Measurements from ENCODE around the gene TDRD1. TPM values are rescaled to one million over a fixed set of nuclear protein-coding genes. Genes with fewer than 3 reads are reported as not detected.

Gene TDRD1
- polyA plus RNA-seq, 1 donor from 2014 or later = not detected

- no peaks in the 10 kb centered on the region for H3K27me3 ChIP-seq (ENCODE audit: insufficient read depth, low read depth, low read length)
Observed at GRCh38 chr10:114232561-114233176, 53.5 kb downstream of the TDRD1 start.

GRCh38 chr10:114233482-114233881 is 54.3 kb downstream of the TDRD1 start:
- Histone ChIP-seq H2AFZ (ENCODE audit: low read depth, low read length) (no peak overlapping the region), H4K20me1 (ENCODE audit: insufficient read depth) (no peaks in the 10 kb centered on the region), H3K4me3 (ENCODE audit: low read length) (no peak overlapping the region), H3K9ac (ENCODE audit: low read length) (no peak overlapping the region), H3F3A (ENCODE audit: insufficient read depth, low read length, poor library complexity, severe bottlenecking) (no peaks in the 10 kb centered on the region), H3K36me3 (ENCODE audit: insufficient read depth, low read length) (no peaks in the 10 kb centered on the region), H3K27me3 (ENCODE audit: insufficient read depth, low read depth, low read length) (peaks cover 8% of the 10 kb centered on the region), H3K9me3 (ENCODE audit: low read length) (no peaks in the 10 kb centered on the region), H3K4me2 (ENCODE audit: low read length) (no peak overlapping the region), H3K9me2 (ENCODE audit: insufficient read depth, low read length) (no peaks in the 10 kb centered on the region), H3K79me2 (replicated peaks; ENCODE audit: insufficient read depth, low read length) (no peaks in the 10 kb centered on the region), H3K27ac (ENCODE audit: low read length) (no peak overlapping the region)
- TF ChIP-seq MXI1 (conservative IDR thresholded peaks at IDR 0.05; ENCODE audit: poor library complexity, severe bottlenecking) (no peak), SMC3 (conservative IDR thresholded peaks at IDR 0.05; ENCODE audit: poor library complexity) (no peak), EZH2 (IDR thresholded peaks at IDR 0.05; ENCODE audit: borderline replicate concordance, insufficient read depth, low read length, poor library complexity, severe bottlenecking) (no peak), REST (IDR thresholded peaks at IDR 0.05; ENCODE audit: borderline replicate concordance) (no peak), POLR2AphosphoS5 (IDR thresholded peaks at IDR 0.05) (no peak), EP300 (conservative IDR thresholded peaks at IDR 0.05; ENCODE audit: poor library complexity, severe bottlenecking) (no peak), TAF1 (IDR thresholded peaks at IDR 0.05; ENCODE audit: low read depth) (no peak)
- TF ChIP-seq, protein P1, sequence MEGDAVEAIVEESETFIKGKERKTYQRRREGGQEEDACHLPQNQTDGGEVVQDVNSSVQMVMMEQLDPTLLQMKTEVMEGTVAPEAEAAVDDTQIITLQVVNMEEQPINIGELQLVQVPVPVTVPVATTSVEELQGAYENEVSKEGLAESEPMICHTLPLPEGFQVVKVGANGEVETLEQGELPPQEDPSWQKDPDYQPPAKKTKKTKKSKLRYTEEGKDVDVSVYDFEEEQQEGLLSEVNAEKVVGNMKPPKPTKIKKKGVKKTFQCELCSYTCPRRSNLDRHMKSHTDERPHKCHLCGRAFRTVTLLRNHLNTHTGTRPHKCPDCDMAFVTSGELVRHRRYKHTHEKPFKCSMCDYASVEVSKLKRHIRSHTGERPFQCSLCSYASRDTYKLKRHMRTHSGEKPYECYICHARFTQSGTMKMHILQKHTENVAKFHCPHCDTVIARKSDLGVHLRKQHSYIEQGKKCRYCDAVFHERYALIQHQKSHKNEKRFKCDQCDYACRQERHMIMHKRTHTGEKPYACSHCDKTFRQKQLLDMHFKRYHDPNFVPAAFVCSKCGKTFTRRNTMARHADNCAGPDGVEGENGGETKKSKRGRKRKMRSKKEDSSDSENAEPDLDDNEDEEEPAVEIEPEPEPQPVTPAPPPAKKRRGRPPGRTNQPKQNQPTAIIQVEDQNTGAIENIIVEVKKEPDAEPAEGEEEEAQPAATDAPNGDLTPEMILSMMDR (IDR thresholded peaks at IDR 0.05; ENCODE audit: poor library complexity, severe bottlenecking) = no peak

More at GRCh38 chr10:114232561-114233176, 53.5 kb downstream of the TDRD1 start:
- TF ChIP-seq MXI1 (conservative IDR thresholded peaks at IDR 0.05; ENCODE audit: poor library complexity, severe bottlenecking) (no peak), EZH2 (IDR thresholded peaks at IDR 0.05; ENCODE audit: borderline replicate concordance, insufficient read depth, low read length, poor library complexity, severe bottlenecking) (no peak), RAD21 (conservative IDR thresholded peaks at IDR 0.05) (no peak), TAF1 (IDR thresholded peaks at IDR 0.05; ENCODE audit: low read depth) (no peak), REST (IDR thresholded peaks at IDR 0.05; ENCODE audit: borderline replicate concordance) (no peak)
- TF ChIP-seq, protein P1 (IDR thresholded peaks at IDR 0.05; ENCODE audit: poor library complexity, severe bottlenecking) = no peak
- H3K4me3 ChIP-seq (ENCODE audit: low read length) = no peak overlapping the region
- no peak overlapping the region for H3K27ac ChIP-seq (ENCODE audit: low read length)
- no peak overlapping the region for H3K9ac ChIP-seq (ENCODE audit: low read length)
- H3K9me2 ChIP-seq (ENCODE audit: insufficient read depth, low read length) = no peaks in the 10 kb centered on the region
- no peak overlapping the region for H2AFZ ChIP-seq (ENCODE audit: low read depth, low read length)
- H3K9me3 ChIP-seq (ENCODE audit: low read length) = no peaks in the 10 kb centered on the region
- H3K36me3 ChIP-seq (ENCODE audit: insufficient read depth, low read length) = no peaks in the 10 kb centered on the region
- no peaks in the 10 kb centered on the region for H3K79me2 ChIP-seq (replicated peaks; ENCODE audit: insufficient read depth, low read length)
- H3F3A ChIP-seq (ENCODE audit: insufficient read depth, low read length, poor library complexity, severe bottlenecking) = no peaks in the 10 kb centered on the region
- no peaks in the 10 kb centered on the region for H4K20me1 ChIP-seq (ENCODE audit: insufficient read depth)
- no peak overlapping the region for H3K4me2 ChIP-seq (ENCODE audit: low read length)
